ENCODE data around the gene STPG3. TPM values are rescaled to one million over a fixed set of nuclear protein-coding genes. Genes with fewer than 3 reads are reported as not detected.

STPG3 gene
- total RNA-seq, 2 experiments from 2014 or later: not detected

DNA sequence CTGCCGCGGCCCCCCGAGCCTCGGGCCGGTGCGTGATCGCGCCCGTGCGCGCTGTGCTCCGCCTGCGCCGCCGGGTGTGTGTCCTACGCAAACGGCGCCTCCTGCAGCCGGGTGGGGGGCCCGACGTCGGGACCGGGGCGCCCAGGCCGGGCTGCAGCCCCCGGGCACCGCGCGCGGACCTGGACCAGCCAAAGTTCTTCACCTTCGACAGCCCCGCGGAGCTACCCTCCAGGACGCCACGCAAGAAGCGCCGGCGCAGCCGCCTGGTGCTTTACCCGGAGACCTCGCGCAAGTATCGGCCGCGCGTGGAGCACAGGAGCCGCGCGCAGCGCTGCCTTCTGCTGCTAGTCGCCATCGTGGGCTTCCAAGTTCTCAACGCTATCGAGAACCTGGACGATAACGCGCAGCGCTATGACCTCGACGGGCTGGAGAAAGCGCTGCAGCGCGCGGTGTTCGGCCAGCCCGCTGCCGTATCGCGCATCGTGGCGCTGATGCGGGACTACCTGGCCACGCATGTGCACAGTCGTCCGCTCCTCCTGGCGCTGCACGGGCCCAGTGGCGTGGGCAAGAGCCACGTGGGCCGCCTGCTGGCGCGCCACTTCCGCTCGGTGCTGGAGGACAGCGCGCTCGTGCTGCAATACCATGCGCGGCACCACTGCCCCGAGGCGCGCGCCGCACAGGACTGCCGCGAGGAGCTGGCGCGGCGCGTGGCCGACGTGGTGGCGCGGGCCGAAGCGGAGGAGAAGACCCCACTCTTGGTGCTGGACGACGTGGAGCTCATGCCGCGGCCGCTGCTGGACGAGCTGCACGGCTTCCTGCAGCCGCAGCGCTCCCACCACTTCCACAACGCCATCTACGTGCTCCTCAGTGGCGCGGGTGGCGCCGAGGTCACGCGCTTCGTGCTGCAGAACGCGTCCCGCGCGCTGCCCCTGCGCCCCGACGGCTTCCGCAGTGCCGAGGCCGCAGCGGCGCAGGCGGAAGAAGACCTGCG lies 27.9 kb downstream of the STPG3 start:
- H3K4me1 Mint-ChIP-seq (ENCODE audit: low read depth): peaks cover 15% of the 10 kb centered on the region
- H3K4me3 ChIP-seq (ENCODE audit: low read length): no peak overlapping the region
- peaks cover 18% of the 10 kb centered on the region for H3K27me3 Mint-ChIP-seq
- H3K9me3 ChIP-seq (ENCODE audit: control insufficient read depth in 1 of 2, insufficient read depth in 1 of 2, low read length in 2 of 2): no peaks in the 10 kb centered on the region
- no peak for TF ChIP-seq CTCF (IDR thresholded peaks at IDR 0.05)
- ChIA-PET CTCF (no interaction called here), POLR2A (no interaction called here)
- intact Hi-C loops (cut with DNase I, micrococcal nuclease): no loop called here
- H3K36me3 ChIP-seq (ENCODE audit: insufficient read depth, low read length): no peaks in the 10 kb centered on the region
- DNase-seq (peak in 1 of 14 experiments; percentile 25), ATAC-seq (ENCODE audit: poor library complexity) (no peak)
- H3K9me3 Mint-ChIP-seq: no peaks in the 10 kb centered on the region
- H3K4me1 ChIP-seq (ENCODE audit: insufficient read depth, low read length): peaks cover 28% of the 10 kb centered on the region
- no peak overlapping the region for H3K27ac Mint-ChIP-seq
- H3K36me3 Mint-ChIP-seq (ENCODE audit: low read depth): no peaks in the 10 kb centered on the region
- H3K27ac ChIP-seq (ENCODE audit: low read depth in 1 of 2, low read length in 2 of 2): no peak overlapping the region
- no peak overlapping the region for H3K4me3 Mint-ChIP-seq
- peaks cover 9 to 11% of the 10 kb centered on the region in 2 experiments for H3K27me3 ChIP-seq (ENCODE audit: control insufficient read depth in 1 of 2, insufficient read depth in 2 of 2, low read length in 2 of 2)

- Histone ChIP-seq H3K4me3 (ENCODE audit: low read length) (no peak overlapping the region), H3K36me3 (ENCODE audit: insufficient read depth, low read length) (no peaks in the 10 kb centered on the region), H3K9me3 (ENCODE audit: control insufficient read depth in 1 of 2, insufficient read depth in 1 of 2, low read length in 2 of 2) (peaks cover 0 to 1% of the 10 kb centered on the region in 2 experiments), H3K4me1 (ENCODE audit: insufficient read depth, low read length) (peaks cover 28% of the 10 kb centered on the region), H3K27ac (ENCODE audit: low read depth in 1 of 2, low read length in 2 of 2) (no peak overlapping the region), H3K27me3 (ENCODE audit: control insufficient read depth in 1 of 2, insufficient read depth in 2 of 2, low read length in 2 of 2) (peaks cover 9 to 11% of the 10 kb centered on the region in 2 experiments)
- no peak for ATAC-seq (ENCODE audit: poor library complexity)
- POLR2A ChIA-PET: no interaction called here
- intact Hi-C loops (cut with DNase I, micrococcal nuclease): no loop called here
- peak in 1 of 14 experiments; percentile 29 for DNase-seq
- Mint-ChIP-seq H3K4me3 (no peak overlapping the region), H3K4me1 (ENCODE audit: low read depth) (peaks cover 15% of the 10 kb centered on the region), H3K27me3 (peaks cover 18% of the 10 kb centered on the region), H3K9me3 (no peaks in the 10 kb centered on the region), H3K36me3 (ENCODE audit: low read depth) (no peaks in the 10 kb centered on the region), H3K27ac (no peak overlapping the region)
- CTCF ChIA-PET: no interaction called here
- no peak for TF ChIP-seq CTCF (IDR thresholded peaks at IDR 0.05)
These were observed 28.8 kb downstream of the STPG3 start for GRCh38 chr9:137279741-137280473.

DNA sequence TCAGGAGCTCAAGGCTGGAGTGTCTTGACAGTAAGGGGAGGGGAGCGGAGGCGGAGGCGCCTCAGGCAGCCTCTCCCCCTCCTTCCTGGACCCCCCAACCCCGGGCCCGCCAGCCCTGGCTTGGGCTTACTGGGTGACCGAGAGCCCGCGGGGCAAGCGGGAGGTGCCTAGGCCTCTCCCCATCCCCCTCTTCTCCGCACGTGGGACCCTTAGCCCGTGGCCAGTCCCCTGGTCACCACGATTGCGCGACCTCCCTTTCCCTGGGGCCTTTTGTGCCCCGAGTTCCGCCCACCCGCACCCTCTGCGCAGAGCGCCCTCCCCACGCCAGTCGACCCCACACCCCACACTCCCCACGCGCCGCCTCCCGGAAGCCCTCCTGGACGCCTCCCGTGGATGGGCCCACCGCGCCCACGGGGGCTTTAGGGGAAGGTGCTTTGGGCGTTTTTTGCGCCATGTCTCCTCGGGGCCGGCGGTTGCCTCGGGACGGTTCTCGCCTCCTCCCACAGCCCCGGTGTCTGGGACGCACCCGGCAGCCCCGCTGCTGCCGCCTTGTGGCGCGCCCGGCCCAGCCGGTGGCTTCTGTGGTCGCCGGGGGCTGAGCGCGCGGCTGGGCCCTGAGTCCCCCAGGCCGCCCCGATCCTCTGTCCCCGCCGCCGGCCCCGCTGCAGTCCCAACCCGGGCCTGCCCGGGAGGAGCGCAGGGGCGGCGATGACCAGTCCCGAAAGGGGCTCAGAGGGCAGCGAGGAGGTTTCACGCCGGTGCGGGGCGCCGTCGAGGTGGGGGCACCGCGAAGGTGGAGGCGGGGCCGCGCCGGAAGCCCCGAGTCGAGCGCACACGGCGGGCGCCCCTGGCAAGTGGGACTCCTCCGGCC lies 29.6 kb downstream of the STPG3 start:
- no peak overlapping the region for H3K27ac Mint-ChIP-seq
- peaks cover 28% of the 10 kb centered on the region for H3K4me1 ChIP-seq (ENCODE audit: insufficient read depth, low read length)
- DNase-seq: peak in 2 of 14 experiments; percentile 42 to 50

More for the DNA sequence above, 29.6 kb downstream of the STPG3 start:
- TF ChIP-seq CTCF (IDR thresholded peaks at IDR 0.05): no peak
- H3K27ac ChIP-seq (ENCODE audit: low read depth in 1 of 2, low read length in 2 of 2): no peak overlapping the region
- intact Hi-C loops (cut with DNase I, micrococcal nuclease): no loop called here
- H3K4me3 Mint-ChIP-seq: no peak overlapping the region
- H3K4me1 Mint-ChIP-seq (ENCODE audit: low read depth): peaks cover 9% of the 10 kb centered on the region
- ChIA-PET POLR2A (no interaction called here), CTCF (no interaction called here)
- no peaks in the 10 kb centered on the region for H3K36me3 Mint-ChIP-seq (ENCODE audit: low read depth)
- no peak for ATAC-seq (ENCODE audit: poor library complexity)
- peaks cover 0 to 6% of the 10 kb centered on the region in 2 experiments for H3K9me3 ChIP-seq (ENCODE audit: control insufficient read depth in 1 of 2, insufficient read depth in 1 of 2, low read length in 2 of 2)
- no peaks in the 10 kb centered on the region for H3K9me3 Mint-ChIP-seq
- H3K36me3 ChIP-seq (ENCODE audit: insufficient read depth, low read length): no peaks in the 10 kb centered on the region
- H3K27me3 Mint-ChIP-seq: peaks cover 18% of the 10 kb centered on the region
- no peak overlapping the region for H3K4me3 ChIP-seq (ENCODE audit: low read length)
- H3K27me3 ChIP-seq (ENCODE audit: control insufficient read depth in 1 of 2, insufficient read depth in 2 of 2, low read length in 2 of 2): peaks cover 9 to 11% of the 10 kb centered on the region in 2 experiments

All from CD4-positive, alpha-beta T cell (primary cell).